Neural crest cell (in vitro differentiated cells): ENCODE measurements around the gene VPS13D. TPM values are rescaled to one million over a fixed set of nuclear protein-coding genes. Genes with fewer than 3 reads are reported as not detected.

Source experiments
- DNase-seq: peaks from one replicate; pipeline ENCODE4 v3.0.0; 2021; ENCODE audit warnings: low read depth, mixed read lengths, low spot score
- H3K27ac Mint-ChIP-seq: one replicate; pipeline ENCODE4 v1.8.0; 2021; ENCODE audit warnings: mild to moderate bottlenecking, mixed read lengths; ENCODE audit not compliant: unreplicated experiment
- H3K27me3 Mint-ChIP-seq: 2 replicates; pipeline ENCODE4 v1.8.0; 2021; ENCODE audit warnings: low read depth, mild to moderate bottlenecking, mixed read lengths
- H3K36me3 Mint-ChIP-seq: 2 replicates; pipeline ENCODE4 v1.8.0; 2021; ENCODE audit warnings: low read depth, mild to moderate bottlenecking, mixed read lengths
- H3K4me1 Mint-ChIP-seq: 2 replicates; pipeline ENCODE4 v1.8.0; 2021; ENCODE audit warnings: mixed read lengths
- H3K4me3 Mint-ChIP-seq: one replicate; pipeline ENCODE4 v1.8.0; 2021; ENCODE audit warnings: mild to moderate bottlenecking, mixed read lengths
- H3K9me3 Mint-ChIP-seq: 2 replicates; pipeline ENCODE4 v1.8.0; 2021; ENCODE audit warnings: mixed read lengths
- total RNA-seq: library from RNA; stranded (reverse); gene quantifications from 2 replicates; pipeline ENCODE4 v1.2.1, GENCODE V29; 2021
- TF ChIP-seq, protein P1 (sequence below): fragments of 200-600 bp; sonication (generic); conservative IDR thresholded peaks from 2 replicates; pipeline ENCODE4 v1.5.0; 2021; ENCODE audit warnings: antibody characterized with exemption, mild to moderate bottlenecking

VPS13D gene
- total RNA-seq, 1 donor from 2014 or later: 24.5 TPM

DNA sequence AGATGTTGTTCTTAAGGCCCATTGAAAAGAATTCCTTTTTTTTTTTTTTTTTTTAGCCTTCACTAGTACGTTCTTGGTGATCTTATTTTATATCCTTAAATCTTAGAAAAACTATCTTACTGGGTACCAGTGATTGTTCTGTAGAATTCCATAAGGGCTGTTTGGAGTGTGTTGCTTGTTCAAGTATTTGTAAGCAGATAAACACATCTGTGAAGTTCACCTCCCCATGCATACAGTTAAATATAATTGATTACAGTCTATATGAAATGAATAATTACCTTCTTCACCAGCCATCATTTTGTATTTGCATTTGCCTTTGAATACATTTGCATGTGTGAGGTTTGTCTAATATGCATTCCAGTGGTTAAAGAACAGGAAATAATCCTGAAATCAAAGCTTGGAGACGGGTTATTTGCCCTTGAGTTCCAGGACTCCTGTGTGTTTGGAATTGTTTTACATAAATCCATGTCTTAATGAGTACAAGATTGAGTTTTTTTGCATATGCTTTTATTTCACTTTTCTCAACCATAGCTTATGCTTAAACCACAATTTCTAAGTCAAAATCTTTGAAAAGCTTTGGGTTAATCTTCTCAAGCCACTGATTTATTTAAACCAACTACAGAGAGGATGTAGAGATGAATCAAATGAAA, 73.1 kb downstream of the VPS13D start:
- TF ChIP-seq, protein P1, sequence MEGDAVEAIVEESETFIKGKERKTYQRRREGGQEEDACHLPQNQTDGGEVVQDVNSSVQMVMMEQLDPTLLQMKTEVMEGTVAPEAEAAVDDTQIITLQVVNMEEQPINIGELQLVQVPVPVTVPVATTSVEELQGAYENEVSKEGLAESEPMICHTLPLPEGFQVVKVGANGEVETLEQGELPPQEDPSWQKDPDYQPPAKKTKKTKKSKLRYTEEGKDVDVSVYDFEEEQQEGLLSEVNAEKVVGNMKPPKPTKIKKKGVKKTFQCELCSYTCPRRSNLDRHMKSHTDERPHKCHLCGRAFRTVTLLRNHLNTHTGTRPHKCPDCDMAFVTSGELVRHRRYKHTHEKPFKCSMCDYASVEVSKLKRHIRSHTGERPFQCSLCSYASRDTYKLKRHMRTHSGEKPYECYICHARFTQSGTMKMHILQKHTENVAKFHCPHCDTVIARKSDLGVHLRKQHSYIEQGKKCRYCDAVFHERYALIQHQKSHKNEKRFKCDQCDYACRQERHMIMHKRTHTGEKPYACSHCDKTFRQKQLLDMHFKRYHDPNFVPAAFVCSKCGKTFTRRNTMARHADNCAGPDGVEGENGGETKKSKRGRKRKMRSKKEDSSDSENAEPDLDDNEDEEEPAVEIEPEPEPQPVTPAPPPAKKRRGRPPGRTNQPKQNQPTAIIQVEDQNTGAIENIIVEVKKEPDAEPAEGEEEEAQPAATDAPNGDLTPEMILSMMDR: no peak
- H3K9me3 Mint-ChIP-seq: peaks cover 5% of the 10 kb centered on the region
- H3K27me3 Mint-ChIP-seq: no peaks in the 10 kb centered on the region
- H3K4me3 Mint-ChIP-seq: no peak overlapping the region
- peaks cover 31% of the 10 kb centered on the region for H3K36me3 Mint-ChIP-seq
- H3K4me1 Mint-ChIP-seq: no peaks in the 10 kb centered on the region
- no peak for DNase-seq
- no peak overlapping the region for H3K27ac Mint-ChIP-seq

GRCh38 chr1:12305377-12305776, 75.5 kb downstream of the VPS13D start:
- Mint-ChIP-seq H3K36me3 (peaks cover 42% of the 10 kb centered on the region), H3K27me3 (no peaks in the 10 kb centered on the region), H3K9me3 (peaks cover 5% of the 10 kb centered on the region), H3K4me3 (no peak overlapping the region), H3K4me1 (peaks cover 7% of the 10 kb centered on the region), H3K27ac (no peak overlapping the region)
- DNase-seq: no peak
- TF ChIP-seq, protein P1: no peak

DNA sequence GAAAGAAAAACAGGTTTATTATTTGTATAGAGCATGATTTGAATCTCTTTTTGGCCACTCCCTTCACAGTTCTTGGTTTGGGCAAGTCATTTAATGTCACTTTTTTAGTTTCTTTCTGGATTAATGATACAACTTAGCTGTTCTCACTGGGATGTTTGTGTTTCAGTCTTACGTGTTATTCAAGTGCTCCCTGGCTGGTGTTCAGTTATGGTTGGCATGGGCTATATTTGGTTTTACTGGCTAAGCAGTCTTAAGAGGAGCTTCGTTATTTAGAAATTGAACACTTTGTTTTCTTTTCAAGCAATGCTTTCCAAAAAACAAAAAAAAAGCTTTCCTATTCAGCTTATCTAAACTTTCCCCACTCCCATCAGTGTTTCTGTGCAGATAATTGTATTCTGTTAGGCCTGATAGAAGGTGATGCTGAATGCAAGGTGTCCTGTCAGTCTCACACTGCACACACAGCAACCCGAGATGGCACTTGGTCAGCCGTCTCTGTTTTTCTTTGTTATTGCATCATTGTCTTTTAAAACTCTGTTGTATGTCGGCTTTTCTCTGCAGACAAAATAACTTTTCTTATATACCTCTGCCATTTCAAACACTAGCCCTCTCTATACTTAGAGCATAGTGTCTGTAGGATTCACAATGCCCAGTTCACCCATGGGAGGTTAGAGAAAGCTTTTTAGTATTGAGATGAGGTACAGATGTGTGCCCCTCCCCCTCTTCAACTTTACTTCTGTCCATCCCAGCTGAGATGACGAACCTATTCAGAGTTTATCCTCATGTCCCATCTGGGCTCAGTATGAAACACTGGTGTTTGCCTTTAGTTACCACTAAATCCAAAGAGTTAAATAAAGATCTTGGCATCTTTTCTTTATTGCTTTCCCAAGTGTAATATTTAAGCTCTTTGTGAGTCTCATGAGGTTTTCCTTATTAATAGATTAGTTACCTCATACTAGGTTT, 80.2 kb downstream of the VPS13D start:
- TF ChIP-seq, protein P1: no peak
- Mint-ChIP-seq H3K27me3 (no peaks in the 10 kb centered on the region), H3K27ac (no peak overlapping the region), H3K4me3 (no peak overlapping the region), H3K36me3 (peaks cover 33% of the 10 kb centered on the region), H3K9me3 (peaks cover 5% of the 10 kb centered on the region), H3K4me1 (peaks cover 7% of the 10 kb centered on the region)
- DNase-seq: no peak

DNA sequence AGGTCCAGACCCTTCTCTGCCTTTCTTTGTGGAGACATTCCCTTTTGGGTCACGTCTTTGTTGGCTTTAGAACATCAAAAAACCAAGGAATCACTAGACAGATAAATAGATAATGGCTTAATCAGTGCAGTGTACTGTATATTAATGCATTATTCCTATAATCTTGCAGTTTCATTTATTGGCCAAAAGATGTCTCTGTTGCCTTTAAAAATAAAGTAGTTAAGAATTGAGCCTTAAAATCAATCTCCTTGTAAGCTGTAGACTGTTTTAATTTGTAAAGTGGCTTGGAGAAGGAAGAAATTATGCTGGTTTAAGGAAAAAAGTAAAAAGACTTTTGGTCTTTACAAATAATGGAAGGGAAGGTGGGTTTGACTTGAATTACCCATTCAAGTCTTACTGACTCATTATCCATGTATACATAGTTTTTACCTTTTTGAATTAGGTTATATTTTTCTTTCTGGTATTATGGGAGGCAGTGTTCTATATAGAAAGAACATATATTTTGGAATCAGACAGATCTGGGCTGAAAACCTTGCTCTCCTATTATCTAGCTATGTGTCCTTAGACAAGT, 84.6 kb downstream of the VPS13D start:
- H3K4me3 Mint-ChIP-seq: no peak overlapping the region
- DNase-seq: no peak
- no peak overlapping the region for H3K27ac Mint-ChIP-seq
- TF ChIP-seq, protein P1: peak; percentile 80
- H3K36me3 Mint-ChIP-seq: peaks cover 5% of the 10 kb centered on the region
- no peaks in the 10 kb centered on the region for H3K27me3 Mint-ChIP-seq
- H3K4me1 Mint-ChIP-seq: peaks cover 7% of the 10 kb centered on the region
- no peaks in the 10 kb centered on the region for H3K9me3 Mint-ChIP-seq

DNA sequence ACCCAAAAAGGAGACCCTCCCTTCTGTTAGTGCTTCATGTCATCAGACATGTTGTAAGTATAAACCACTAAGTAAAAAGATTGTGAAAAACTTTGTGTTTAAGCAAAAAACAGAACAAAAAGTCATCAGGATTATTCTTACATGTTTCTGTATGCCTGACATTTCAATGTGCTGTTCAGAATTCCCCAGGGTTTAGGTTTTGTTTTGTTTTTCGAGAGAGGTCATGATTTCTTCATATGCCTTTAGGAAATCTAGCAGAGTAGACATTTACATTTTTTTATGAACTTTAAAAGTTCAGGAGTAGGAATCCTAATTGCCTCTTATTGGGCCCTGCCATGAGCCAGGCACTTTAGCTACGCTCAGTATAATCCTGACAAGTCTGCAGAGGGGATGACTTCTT, 85.3 kb downstream of the VPS13D start:
- TF ChIP-seq, protein P1: no peak
- Mint-ChIP-seq H3K9me3 (no peaks in the 10 kb centered on the region), H3K36me3 (no peaks in the 10 kb centered on the region), H3K4me3 (no peak overlapping the region), H3K27ac (no peak overlapping the region), H3K27me3 (no peaks in the 10 kb centered on the region), H3K4me1 (peaks cover 2% of the 10 kb centered on the region)
- no peak for DNase-seq
